Measurements from ENCODE around the gene PPP3R1.

GRCh38 chr2:68256093-68256450, 3.7 kb upstream of the PPP3R1 start:
- TF ChIP-seq CTCF (IDR thresholded peaks at IDR 0.05; ENCODE audit: low read depth, low read length, missing input control) = no peak
- TF ChIP-seq MAX (IDR thresholded peaks at IDR 0.05) = no peak
- TF ChIP-seq TAF1 (conservative IDR thresholded peaks at IDR 0.05) = no peak
- TF ChIP-seq JUND (IDR thresholded peaks at IDR 0.05) = no peak
- no peak for TF ChIP-seq REST (IDR thresholded peaks at IDR 0.05)
